Keratinocyte (primary cell): ENCODE data around the gene PRR13. TPM values are rescaled to one million over a fixed set of nuclear protein-coding genes. Genes with fewer than 3 reads are reported as not detected.
"Not testable (repeated sequence)": the region's sequence is repeated elsewhere in the genome, so short reads cannot be mapped to it uniquely, and the experiment has no call there.

ENCODE experiments used
- DNase-seq: peaks from one replicate; pipeline ENCODE4 v3.0.0-alpha.2; 2011; ENCODE audit warnings: low read depth, missing footprints, low spot score
- FAIRE-seq: peaks from 2 replicates; lab custom pipeline; 2011; peaks lifted over from hg19 to GRCh38; lab: Jason Lieb, UNC
- H2AFZ ChIP-seq: 2 replicates; pipeline ENCODE4 v1.6.0; 2012; ENCODE audit warnings: low read length, control low read depth, inconsistent platforms; ENCODE audit not compliant: control insufficient read depth
- H3K27ac ChIP-seq: 2 replicates; pipeline ENCODE4 v1.5.1; 2011; ENCODE audit warnings: low read length; ENCODE audit not compliant: control insufficient read depth, insufficient read depth
- H3K27me3 ChIP-seq: 3 replicates; pipeline ENCODE4 v1.6.0; 2011; ENCODE audit warnings: low read length; ENCODE audit not compliant: control insufficient read depth, insufficient read depth; ENCODE audit errors: extremely low read depth
- H3K36me3 ChIP-seq, 2 experiments: 2 replicates in 1 of 2; 3 replicates in 1 of 2; pipeline ENCODE4 v1.5.1; 2011; ENCODE audit warnings: low read length in 2 of 2, mild to moderate bottlenecking in 1 of 2; ENCODE audit not compliant: control insufficient read depth in 2 of 2, insufficient read depth in 2 of 2; ENCODE audit errors: extremely low read depth in 1 of 2
- H3K4me1 ChIP-seq: 3 replicates; pipeline ENCODE4 v1.5.1; 2011; ENCODE audit warnings: low read length; ENCODE audit not compliant: control insufficient read depth, insufficient read depth; ENCODE audit errors: extremely low read depth
- H3K4me2 ChIP-seq: 3 replicates; pipeline ENCODE4 v1.6.0; 2011; ENCODE audit warnings: low read depth, low read length; ENCODE audit not compliant: control insufficient read depth, insufficient read depth; ENCODE audit errors: extremely low read depth
- H3K4me3 ChIP-seq, 3 experiments: fragments of 200-600 bp in 1 of 3; sonication (generic) in 1 of 3; 2 replicates in 2 of 3; 3 replicates in 1 of 3; pipeline ENCODE4 v1.5.1; 2011 to 2016; ENCODE audit warnings: low read length in 3 of 3, mild to moderate bottlenecking in 3 of 3, control low read depth in 2 of 3, inconsistent platforms in 1 of 3, low read depth in 1 of 3, mixed read lengths in 1 of 3, mixed run types in 1 of 3, moderate library complexity in 1 of 3; ENCODE audit not compliant: control insufficient read depth in 2 of 3, insufficient read depth in 2 of 3; ENCODE audit errors: extremely low read depth in 1 of 3
- H3K79me2 ChIP-seq: 2 replicates; pipeline ENCODE4 v1.6.0; 2012; ENCODE audit warnings: low read length; ENCODE audit not compliant: control insufficient read depth, insufficient read depth
- H3K9ac ChIP-seq: 3 replicates; pipeline ENCODE4 v1.6.0; 2011; ENCODE audit warnings: low read length; ENCODE audit not compliant: control insufficient read depth, insufficient read depth; ENCODE audit errors: extremely low read depth
- H3K9me1 ChIP-seq: 3 replicates; pipeline ENCODE4 v1.6.0; 2011; ENCODE audit warnings: low read length; ENCODE audit not compliant: control insufficient read depth, insufficient read depth; ENCODE audit errors: extremely low read depth
- H3K9me3 ChIP-seq: 2 replicates; pipeline ENCODE4 v1.5.1; 2012; ENCODE audit warnings: low read depth, low read length; ENCODE audit not compliant: control insufficient read depth
- H4K20me1 ChIP-seq: 3 replicates; pipeline ENCODE4 v1.6.0; 2011; ENCODE audit warnings: low read length; ENCODE audit not compliant: control insufficient read depth, insufficient read depth; ENCODE audit errors: extremely low read depth
- CTCF ChIP-seq, 3 experiments: IDR thresholded peaks in 1 of 3; conservative IDR thresholded peaks in 1 of 3; optimal IDR thresholded peaks in 1 of 3; 2 replicates in 2 of 3; 3 replicates in 1 of 3; pipeline versions ENCODE3 to v1.5.1; 2011; ENCODE audit warnings: low read length in 3 of 3, mild to moderate bottlenecking in 3 of 3, moderate library complexity in 2 of 3, control low read depth in 1 of 3, inconsistent platforms in 1 of 3; ENCODE audit not compliant: insufficient read depth in 2 of 3; ENCODE audit errors: extremely low read depth in 1 of 3
- EZH2 ChIP-seq: IDR thresholded peaks from one replicate; pipeline ENCODE4 v1.6.1; 2012; ENCODE audit warnings: inconsistent platforms, mild to moderate bottlenecking, low read length, moderate library complexity
- dilution Hi-C: fragments of 300-500 bp; cut with MboI; formaldehyde crosslinking; loops from one replicate; pipeline ENCODE4 v1.7.0; 2020; ENCODE audit warnings: low sequenced_read_pairs; ENCODE audit not compliant: extremely low pct_ligation_motif_present
- polyA plus RNA-seq, 5 experiments: library from polyadenylated mRNA; depleted of rRNA in 3 of 5; stranded (reverse) in 3 of 5; stranded (forward) in 1 of 5; unstranded in 1 of 5; fragments of >200 nt; gene quantifications; 1 replicate in 1 of 5; 2 replicates in 3 of 5; 3 replicates in 1 of 5; pipeline versions ENCODE4 v1.2.1 to v1.2.3, GENCODE V29; 2011 to 2012; ENCODE audit warnings: missing spikeins in 2 of 5, low read depth in 1 of 5, low replicate concordance in 1 of 5

PRR13 gene
- polyA plus RNA-seq, 1 donor (not counting 4 experiments of a cell fraction or from before 2014, with no cell fraction given): 104 TPM

DNA sequence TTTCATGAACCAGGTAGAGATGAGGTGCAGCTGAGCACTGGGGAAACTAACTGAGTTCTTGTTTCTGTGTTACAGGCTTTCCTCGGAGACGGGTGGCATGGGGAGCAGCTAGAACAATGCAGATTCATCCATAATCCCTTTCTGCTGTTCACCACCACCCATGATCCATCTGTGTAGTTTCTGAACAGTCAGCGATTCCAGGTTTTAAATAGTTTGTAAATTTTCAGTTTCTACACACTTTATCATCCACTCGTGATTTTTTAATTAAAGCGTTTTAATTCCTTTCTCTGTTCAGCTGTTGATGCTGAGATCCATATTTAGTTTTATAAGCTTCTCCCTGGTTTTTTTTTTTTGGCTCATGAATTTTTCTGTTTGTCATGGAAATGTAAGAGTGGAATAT lies 37.8 kb downstream of the PRR13 start:
- Histone ChIP-seq H3K9me1 (peaks cover 3% of the 10 kb centered on the region), H3K4me1 (peaks cover 23% of the 10 kb centered on the region), H3K4me3 (no peak overlapping the region), H4K20me1 (peaks cover 21% of the 10 kb centered on the region), H3K27ac (no peak overlapping the region), H3K36me3 (peaks cover 33 to 59% of the 10 kb centered on the region in 2 experiments), H3K9me3 (no peaks in the 10 kb centered on the region), H3K27me3 (no peaks in the 10 kb centered on the region), H3K4me2 (no peak overlapping the region), H2AFZ (no peak overlapping the region), H3K79me2 (peaks cover 14% of the 10 kb centered on the region), H3K9ac (no peak overlapping the region)
- DNase-seq (no peak), FAIRE-seq (no peak)
- no peak for TF ChIP-seq CTCF (optimal IDR thresholded peaks at IDR 0.05 in 1 of 3, IDR thresholded peaks at IDR 0.05 in 1 of 3, conservative IDR thresholded peaks at IDR 0.05 in 1 of 3; ENCODE audit: extremely low read depth in 1 of 3, insufficient read depth in 2 of 3, low read length in 3 of 3)
- TF ChIP-seq EZH2: no peak
- dilution Hi-C loops: no loop called here

GRCh38 chr12:53480491-53481442 lies 39.2 kb downstream of the PRR13 start:
- Histone ChIP-seq H2AFZ (no peak overlapping the region), H3K27ac (no peak overlapping the region), H3K9me3 (no peaks in the 10 kb centered on the region), H3K4me3 (no peak overlapping the region), H3K27me3 (no peaks in the 10 kb centered on the region), H4K20me1 (peaks cover 14% of the 10 kb centered on the region), H3K79me2 (peaks cover 4% of the 10 kb centered on the region), H3K36me3 (peaks cover 26 to 55% of the 10 kb centered on the region in 2 experiments), H3K9me1 (peaks cover 3% of the 10 kb centered on the region), H3K4me2 (no peak overlapping the region), H3K9ac (no peak overlapping the region), H3K4me1 (peaks cover 23% of the 10 kb centered on the region)
- dilution Hi-C loops: no loop called here
- DNase-seq (no peak), FAIRE-seq (no peak)
- TF ChIP-seq EZH2 (no peak), CTCF (optimal IDR thresholded peaks at IDR 0.05 in 1 of 3, IDR thresholded peaks at IDR 0.05 in 1 of 3, conservative IDR thresholded peaks at IDR 0.05 in 1 of 3; ENCODE audit: extremely low read depth in 1 of 3, insufficient read depth in 2 of 3, low read length in 3 of 3) (no peak)

DNA sequence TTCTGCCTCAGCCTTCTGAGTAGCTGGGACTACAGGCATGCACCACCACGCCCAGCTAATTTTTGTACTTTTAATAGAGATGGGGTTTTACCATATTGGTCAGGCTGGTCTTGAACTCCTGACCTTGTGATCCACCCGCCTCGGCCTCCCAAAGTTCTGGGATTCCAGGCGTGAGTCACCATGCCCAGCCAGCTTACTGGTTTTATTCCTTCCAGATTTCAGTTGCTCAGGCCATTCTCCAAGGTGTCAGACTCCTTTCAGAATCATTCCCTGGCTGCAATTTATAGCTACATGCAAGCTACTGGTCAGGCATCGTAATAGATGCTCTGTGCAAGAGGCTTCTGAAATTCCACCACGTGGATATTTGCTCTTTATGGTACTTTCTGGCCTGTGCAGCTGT lies 39.9 kb downstream of the PRR13 start:
- Histone ChIP-seq H3K4me1 (peaks cover 23% of the 10 kb centered on the region), H4K20me1 (peaks cover 14% of the 10 kb centered on the region), H3K36me3 (peaks cover 20 to 53% of the 10 kb centered on the region in 2 experiments)
- H3K9me3 ChIP-seq, H3K4me3 ChIP-seq, DNase-seq, dilution Hi-C loops, H3K4me2 ChIP-seq, H3K9me1 ChIP-seq, H3K79me2 ChIP-seq, FAIRE-seq, H3K27ac ChIP-seq, H3K27me3 ChIP-seq, H2AFZ ChIP-seq, H3K9ac ChIP-seq: not testable (repeated sequence)
